ENCODE measurements around the gene DIAPH1.

The DIAPH1 gene

DNA sequence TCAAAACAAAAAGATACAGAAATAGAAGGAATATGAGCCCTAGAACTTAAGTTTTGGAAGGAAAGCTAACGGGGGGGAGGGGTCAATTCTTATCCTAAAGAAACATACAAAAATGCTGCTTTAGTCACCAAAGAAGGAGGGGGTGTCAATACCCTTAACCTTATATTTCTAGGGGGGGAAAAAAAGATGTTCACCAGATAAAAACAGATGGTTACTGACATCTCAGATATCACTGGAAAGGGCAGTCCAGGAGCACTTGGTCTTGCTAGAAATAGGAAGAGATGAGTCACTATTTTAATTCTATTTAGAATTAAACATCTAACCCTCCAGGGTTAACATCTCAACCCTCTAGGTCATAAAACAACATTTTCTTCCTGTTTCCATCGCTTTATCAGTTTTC, 1.7 kb downstream of the DIAPH1 start:
- Histone ChIP-seq H4K20me1 (ENCODE audit: insufficient read depth, low read length, poor library complexity, severe bottlenecking) (peaks cover 57% of the 10 kb centered on the region), H3K4me1 (ENCODE audit: insufficient read depth, low read length, poor library complexity, severe bottlenecking) (peaks cover 49% of the 10 kb centered on the region), H3F3A (ENCODE audit: low read depth) (no peaks in the 10 kb centered on the region), H3K9ac (ENCODE audit: low read depth, low read length, poor library complexity, severe bottlenecking) (peak overlapping the region; percentile 76), H3K4me2 (ENCODE audit: low read depth, low read length, poor library complexity, severe bottlenecking) (peak overlapping the region; percentile 90), H3K9me3 (ENCODE audit: insufficient read depth, low read depth, low read length) (no peaks in the 10 kb centered on the region), H3K27me3 (ENCODE audit: insufficient read depth, low read length, poor library complexity, severe bottlenecking) (no peaks in the 10 kb centered on the region), H3K4me3 (ENCODE audit: low read length, poor library complexity, severe bottlenecking) (peak overlapping the region; percentile 79), H3K36me3 (ENCODE audit: insufficient read depth, low read length) (peaks cover 24% of the 10 kb centered on the region; the same call in 1 of the 2 replicates), H3K9me2 (replicated peaks; ENCODE audit: low read depth, low read length) (no peaks in the 10 kb centered on the region), H2AFZ (ENCODE audit: low read length) (no peak overlapping the region), H3K79me2 (ENCODE audit: insufficient read depth, low read length) (peaks cover 66% of the 10 kb centered on the region)
- TF ChIP-seq EZH2phosphoT487 (IDR thresholded peaks at IDR 0.05; ENCODE audit: borderline replicate concordance): no peak
- TF ChIP-seq, protein P1, sequence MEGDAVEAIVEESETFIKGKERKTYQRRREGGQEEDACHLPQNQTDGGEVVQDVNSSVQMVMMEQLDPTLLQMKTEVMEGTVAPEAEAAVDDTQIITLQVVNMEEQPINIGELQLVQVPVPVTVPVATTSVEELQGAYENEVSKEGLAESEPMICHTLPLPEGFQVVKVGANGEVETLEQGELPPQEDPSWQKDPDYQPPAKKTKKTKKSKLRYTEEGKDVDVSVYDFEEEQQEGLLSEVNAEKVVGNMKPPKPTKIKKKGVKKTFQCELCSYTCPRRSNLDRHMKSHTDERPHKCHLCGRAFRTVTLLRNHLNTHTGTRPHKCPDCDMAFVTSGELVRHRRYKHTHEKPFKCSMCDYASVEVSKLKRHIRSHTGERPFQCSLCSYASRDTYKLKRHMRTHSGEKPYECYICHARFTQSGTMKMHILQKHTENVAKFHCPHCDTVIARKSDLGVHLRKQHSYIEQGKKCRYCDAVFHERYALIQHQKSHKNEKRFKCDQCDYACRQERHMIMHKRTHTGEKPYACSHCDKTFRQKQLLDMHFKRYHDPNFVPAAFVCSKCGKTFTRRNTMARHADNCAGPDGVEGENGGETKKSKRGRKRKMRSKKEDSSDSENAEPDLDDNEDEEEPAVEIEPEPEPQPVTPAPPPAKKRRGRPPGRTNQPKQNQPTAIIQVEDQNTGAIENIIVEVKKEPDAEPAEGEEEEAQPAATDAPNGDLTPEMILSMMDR (conservative IDR thresholded peaks at IDR 0.05; ENCODE audit: low read length): no peak

DNA sequence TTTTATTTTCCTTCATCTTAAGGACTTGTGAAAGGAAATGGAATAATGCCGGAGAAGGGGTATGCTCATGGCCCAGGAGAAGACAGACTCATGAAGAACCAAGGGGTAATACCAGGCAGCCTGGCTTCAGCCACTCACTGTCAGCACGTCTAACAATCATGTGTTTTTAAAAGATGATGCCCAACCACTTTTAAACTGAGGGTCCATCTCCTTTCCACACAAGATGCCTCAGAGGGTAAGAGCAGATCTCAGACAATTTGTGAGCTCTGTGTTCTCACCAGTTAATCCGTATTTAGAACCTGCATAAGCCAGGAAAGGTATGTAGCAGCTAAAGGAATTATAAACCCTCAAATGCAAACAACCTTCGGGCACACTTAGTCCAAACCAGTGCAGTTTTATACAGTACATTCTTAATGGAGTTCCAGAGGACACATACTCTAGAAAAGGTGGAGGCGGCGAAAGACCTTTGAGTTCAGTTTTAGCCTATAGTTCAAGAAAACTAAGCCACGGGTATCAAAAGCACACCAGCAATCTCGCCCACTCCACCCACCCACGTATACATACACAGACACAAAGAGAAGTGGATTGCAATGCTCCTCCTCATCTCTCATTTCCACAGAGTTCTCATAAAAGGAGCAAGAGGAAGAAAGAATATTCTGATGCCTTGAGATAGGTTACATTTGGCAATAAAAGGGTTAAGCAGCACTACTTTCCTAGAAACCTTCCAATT, 2.6 kb downstream of the DIAPH1 start:
- Histone ChIP-seq H3F3A (ENCODE audit: low read depth) (no peaks in the 10 kb centered on the region), H3K79me2 (ENCODE audit: insufficient read depth, low read length) (peaks cover 76% of the 10 kb centered on the region), H3K9ac (ENCODE audit: low read depth, low read length, poor library complexity, severe bottlenecking) (peak overlapping the region; percentile 76), H4K20me1 (ENCODE audit: insufficient read depth, low read length, poor library complexity, severe bottlenecking) (peaks cover 59% of the 10 kb centered on the region), H3K4me1 (ENCODE audit: insufficient read depth, low read length, poor library complexity, severe bottlenecking) (peaks cover 54% of the 10 kb centered on the region), H3K36me3 (ENCODE audit: insufficient read depth, low read length) (peaks cover 14% of the 10 kb centered on the region; the same call in 1 of the 2 replicates), H3K9me3 (ENCODE audit: insufficient read depth, low read depth, low read length) (no peaks in the 10 kb centered on the region), H2AFZ (ENCODE audit: low read length) (no peak overlapping the region), H3K4me2 (ENCODE audit: low read depth, low read length, poor library complexity, severe bottlenecking) (peak overlapping the region; percentile 90), H3K9me2 (replicated peaks; ENCODE audit: low read depth, low read length) (no peaks in the 10 kb centered on the region), H3K4me3 (ENCODE audit: low read length, poor library complexity, severe bottlenecking) (peak overlapping the region; percentile 79), H3K27me3 (ENCODE audit: insufficient read depth, low read length, poor library complexity, severe bottlenecking) (no peaks in the 10 kb centered on the region)
- TF ChIP-seq EZH2phosphoT487 (IDR thresholded peaks at IDR 0.05; ENCODE audit: borderline replicate concordance): no peak
- TF ChIP-seq, protein P1 (conservative IDR thresholded peaks at IDR 0.05; ENCODE audit: low read length): no peak

DNA sequence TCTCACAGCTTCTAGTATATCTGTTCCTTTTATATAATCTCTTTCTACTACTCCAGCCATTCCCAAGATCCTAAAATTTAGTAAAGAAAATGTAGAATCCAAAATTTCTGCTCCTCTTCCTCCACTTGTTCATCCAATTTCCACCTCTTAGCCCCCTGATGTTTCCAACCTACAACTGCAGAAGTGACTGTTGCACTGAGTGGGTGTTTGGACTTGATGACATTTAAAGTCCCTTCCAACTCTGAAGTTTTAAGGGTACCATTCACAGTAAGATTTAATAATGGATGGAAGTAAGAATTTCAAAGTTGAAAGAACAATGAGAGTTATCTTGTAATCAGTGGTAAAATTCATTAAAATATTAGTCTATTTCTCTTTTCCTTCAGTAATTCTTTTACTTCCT, 5.5 kb downstream of the DIAPH1 start:
- H3K36me3 ChIP-seq (ENCODE audit: insufficient read depth, low read length): no peaks in the 10 kb centered on the region
- no peak overlapping the region for H2AFZ ChIP-seq (ENCODE audit: low read length)
- no peak for TF ChIP-seq EZH2phosphoT487 (IDR thresholded peaks at IDR 0.05; ENCODE audit: borderline replicate concordance)
- TF ChIP-seq, protein P1 (conservative IDR thresholded peaks at IDR 0.05; ENCODE audit: low read length): no peak
- peak overlapping the region; percentile 90 for H3K4me2 ChIP-seq (ENCODE audit: low read depth, low read length, poor library complexity, severe bottlenecking)
- H3F3A ChIP-seq (ENCODE audit: low read depth): 0 out of 2 replicates have a peak, but pooled peaks cover 3% of the 10 kb centered on the region
- no peaks in the 10 kb centered on the region for H3K27me3 ChIP-seq (ENCODE audit: insufficient read depth, low read length, poor library complexity, severe bottlenecking)
- peak overlapping the region; percentile 69 for H3K4me3 ChIP-seq (ENCODE audit: low read length, poor library complexity, severe bottlenecking)
- peak overlapping the region; percentile 69 for H3K9ac ChIP-seq (ENCODE audit: low read depth, low read length, poor library complexity, severe bottlenecking)
- H3K9me2 ChIP-seq (replicated peaks; ENCODE audit: low read depth, low read length): no peaks in the 10 kb centered on the region
- peaks cover 56% of the 10 kb centered on the region for H4K20me1 ChIP-seq (ENCODE audit: insufficient read depth, low read length, poor library complexity, severe bottlenecking)
- H3K9me3 ChIP-seq (ENCODE audit: insufficient read depth, low read depth, low read length): no peaks in the 10 kb centered on the region
- H3K79me2 ChIP-seq (ENCODE audit: insufficient read depth, low read length): peaks cover 100% of the 10 kb centered on the region
- H3K4me1 ChIP-seq (ENCODE audit: insufficient read depth, low read length, poor library complexity, severe bottlenecking): peaks cover 74% of the 10 kb centered on the region
